HG03558 (cell line): ENCODE data around the gene HNRNPA1.

Source experiments
- ATAC-seq: cut with Tn5 transposase; IDR thresholded peaks from one replicate; pipeline ENCODE4 v1.9.1; 2021; ENCODE audit warnings: moderate number of reproducible peaks; ENCODE audit not compliant: unreplicated experiment; ENCODE audit errors: extremely low read depth

The HNRNPA1 gene

DNA sequence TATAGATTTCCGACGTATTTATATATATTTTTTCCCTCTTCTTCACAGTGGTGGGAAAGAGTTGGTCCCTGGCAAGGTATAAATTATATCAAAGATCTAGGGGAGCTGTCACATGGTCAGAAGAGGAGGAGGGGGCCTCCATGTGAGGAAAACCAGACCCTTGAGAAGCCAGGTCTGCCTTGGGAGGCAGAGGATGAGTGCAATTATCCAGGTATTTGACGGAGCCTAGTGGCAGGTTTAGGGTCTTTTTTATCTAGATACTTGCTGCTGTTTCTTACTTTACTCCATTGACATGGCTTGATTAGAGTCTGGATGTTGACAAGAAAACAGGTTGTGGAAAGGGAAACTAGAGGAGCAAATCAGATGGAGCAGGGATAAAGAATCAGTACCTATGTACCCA lies 49.9 kb downstream of the HNRNPA1 start:
- no peak for ATAC-seq

DNA sequence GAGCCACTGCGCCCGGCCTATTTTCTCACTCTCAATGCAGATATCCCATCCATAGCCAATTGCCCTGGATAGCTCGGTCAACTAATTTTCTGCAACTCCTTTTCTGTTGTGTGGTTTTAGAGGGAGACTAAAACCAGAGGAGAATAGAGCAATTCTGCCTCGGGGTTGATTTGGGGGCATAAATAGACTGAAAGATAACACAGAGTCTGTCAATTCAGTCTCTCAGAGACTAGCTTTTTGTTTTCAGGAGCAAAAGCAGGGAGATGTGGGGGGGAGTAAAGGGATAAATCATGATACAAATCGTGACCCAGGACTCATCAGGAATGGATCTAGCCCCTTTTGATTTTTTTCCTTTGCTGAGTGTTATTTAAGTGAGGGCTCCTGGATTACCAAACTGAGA lies 50.9 kb downstream of the HNRNPA1 start:
- no peak for ATAC-seq

DNA sequence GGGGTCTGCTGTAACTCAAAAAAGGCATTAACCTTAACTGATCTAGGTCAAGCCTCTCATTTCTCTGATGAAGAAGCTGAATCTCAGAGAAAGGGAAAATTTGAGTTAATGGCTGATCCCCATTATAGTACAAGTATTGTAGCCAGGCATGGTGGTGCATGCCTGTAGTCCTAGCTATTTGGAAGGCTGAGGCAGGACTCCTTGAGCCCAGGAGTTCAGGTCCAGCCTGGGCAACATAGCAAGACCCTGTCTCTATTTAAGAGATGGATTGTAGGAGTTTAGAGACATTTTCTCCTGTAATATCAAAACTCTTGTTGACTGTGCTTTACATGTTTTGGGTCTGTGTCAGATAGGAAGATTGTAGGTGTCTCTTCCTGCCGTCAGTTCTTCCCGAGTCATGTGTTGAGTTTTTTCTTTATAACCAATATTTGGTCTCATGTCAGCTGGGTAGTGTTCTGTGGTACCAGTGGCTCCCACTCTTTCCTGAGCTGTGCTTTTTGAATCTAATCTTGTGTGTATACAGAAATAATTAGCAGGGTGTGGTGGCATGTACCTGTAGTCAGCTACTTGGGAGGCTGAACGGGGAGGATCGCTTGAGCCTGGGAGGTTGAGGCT lies 53.0 kb downstream of the HNRNPA1 start:
- no peak for ATAC-seq
